Measurements from ENCODE around the gene BICD2.

The BICD2 gene

GRCh38 chr9:92727716-92728700, 36.6 kb downstream of the BICD2 start:
- DNase-seq (ENCODE audit: low read depth) = no peak

- DNase-seq (ENCODE audit: low read depth) = no peak
These were observed 37.5 kb downstream of the BICD2 start for GRCh38 chr9:92726971-92727715.

- DNase-seq (ENCODE audit: low read depth) = no peak
These were observed 38.3 kb downstream of the BICD2 start for GRCh38 chr9:92726348-92726747.

GRCh38 chr9:92725766-92726165, 38.9 kb downstream of the BICD2 start:
- DNase-seq (ENCODE audit: low read depth) = no peak

GRCh38 chr9:92725266-92725545, 39.4 kb downstream of the BICD2 start:
- no peak for DNase-seq (ENCODE audit: low read depth)

GRCh38 chr9:92724528-92725265, 39.9 kb downstream of the BICD2 start:
- DNase-seq (ENCODE audit: low read depth) = no peak

GRCh38 chr9:92723801-92724323, 40.8 kb downstream of the BICD2 start:
- no peak for DNase-seq (ENCODE audit: low read depth)

- peak; percentile 31 for DNase-seq (ENCODE audit: low read depth)
These were observed 41.4 kb downstream of the BICD2 start for GRCh38 chr9:92723299-92723625.

- no peak for DNase-seq (ENCODE audit: low read depth)
These were observed 42.0 kb downstream of the BICD2 start for GRCh38 chr9:92722386-92723298.

GRCh38 chr9:92721548-92721947, 43.1 kb downstream of the BICD2 start:
- no peak for DNase-seq (ENCODE audit: low read depth)

- no peak for DNase-seq (ENCODE audit: low read depth)
These were observed 43.7 kb downstream of the BICD2 start for GRCh38 chr9:92720807-92721535.

- DNase-seq (ENCODE audit: low read depth) = no peak
These were observed 44.3 kb downstream of the BICD2 start for GRCh38 chr9:92720209-92720765.

GRCh38 chr9:92719028-92719647, 45.5 kb downstream of the BICD2 start:
- DNase-seq (ENCODE audit: low read depth) = no peak

- no peak for DNase-seq (ENCODE audit: low read depth)
These were observed 46.3 kb downstream of the BICD2 start for GRCh38 chr9:92718086-92719001.

- no peak for DNase-seq (ENCODE audit: low read depth)
These were observed 47.2 kb downstream of the BICD2 start for GRCh38 chr9:92717201-92718085.

GRCh38 chr9:92716557-92716956, 48.1 kb downstream of the BICD2 start:
- DNase-seq (ENCODE audit: low read depth) = no peak

- DNase-seq (ENCODE audit: low read depth) = no peak
These were observed 49.0 kb downstream of the BICD2 start for GRCh38 chr9:92715488-92716231.
